ENCODE results near the gene CCSER2. TPM values are rescaled to one million over a fixed set of nuclear protein-coding genes. Genes with fewer than 3 reads are reported as not detected.

The CCSER2 gene
- total RNA-seq, 1 experiment from 2014 or later, result 23.1 TPM

DNA sequence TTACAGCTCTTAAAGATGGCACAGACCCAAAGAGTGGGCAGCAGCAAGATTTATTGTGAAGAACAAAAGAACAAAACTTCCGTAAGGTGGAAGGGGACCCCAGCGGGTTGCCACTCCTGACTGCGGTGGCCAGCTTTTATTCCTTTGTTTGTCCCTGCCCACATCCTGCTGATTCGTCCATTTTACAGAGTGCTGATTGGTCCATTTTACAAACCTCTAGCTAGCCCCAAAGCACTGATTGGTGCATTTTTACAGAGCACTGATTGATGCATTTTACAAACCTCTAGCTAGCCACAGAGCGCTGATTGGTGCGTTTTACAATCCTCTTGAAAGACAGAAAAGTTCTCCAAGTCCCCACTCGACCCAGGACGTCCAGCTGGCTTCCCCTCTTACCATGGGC is 16.8 kb upstream of the CCSER2 start:
- no peak overlapping the region for H3K27ac Mint-ChIP-seq (ENCODE audit: unreplicated experiment)
- no peak overlapping the region for H3K4me3 Mint-ChIP-seq (ENCODE audit: unreplicated experiment)
- peaks cover 7% of the 10 kb centered on the region for H3K4me1 Mint-ChIP-seq (ENCODE audit: low read depth, unreplicated experiment)
- H3K27me3 Mint-ChIP-seq (ENCODE audit: insufficient read depth, unreplicated experiment), result peaks cover 6% of the 10 kb centered on the region
- ChIA-PET CTCF (no interaction called here), POLR2A (no interaction called here)
- DNase-seq, result no peak
- Histone ChIP-seq H3K4me1 (no peaks in the 10 kb centered on the region), H3K27me3 (replicated peaks; ENCODE audit: control insufficient read depth, insufficient read depth, low read length) (no peaks in the 10 kb centered on the region), H3K36me3 (ENCODE audit: control insufficient read depth, insufficient read depth, low read length) (no peaks in the 10 kb centered on the region), H3K9me3 (no peaks in the 10 kb centered on the region), H3K4me3 (ENCODE audit: low read depth, low read length) (no peak overlapping the region)
- no peaks in the 10 kb centered on the region for H3K36me3 Mint-ChIP-seq (ENCODE audit: insufficient read depth, unreplicated experiment)
- H3K9me3 Mint-ChIP-seq (ENCODE audit: unreplicated experiment), result no peaks in the 10 kb centered on the region
- TF ChIP-seq, protein P1, sequence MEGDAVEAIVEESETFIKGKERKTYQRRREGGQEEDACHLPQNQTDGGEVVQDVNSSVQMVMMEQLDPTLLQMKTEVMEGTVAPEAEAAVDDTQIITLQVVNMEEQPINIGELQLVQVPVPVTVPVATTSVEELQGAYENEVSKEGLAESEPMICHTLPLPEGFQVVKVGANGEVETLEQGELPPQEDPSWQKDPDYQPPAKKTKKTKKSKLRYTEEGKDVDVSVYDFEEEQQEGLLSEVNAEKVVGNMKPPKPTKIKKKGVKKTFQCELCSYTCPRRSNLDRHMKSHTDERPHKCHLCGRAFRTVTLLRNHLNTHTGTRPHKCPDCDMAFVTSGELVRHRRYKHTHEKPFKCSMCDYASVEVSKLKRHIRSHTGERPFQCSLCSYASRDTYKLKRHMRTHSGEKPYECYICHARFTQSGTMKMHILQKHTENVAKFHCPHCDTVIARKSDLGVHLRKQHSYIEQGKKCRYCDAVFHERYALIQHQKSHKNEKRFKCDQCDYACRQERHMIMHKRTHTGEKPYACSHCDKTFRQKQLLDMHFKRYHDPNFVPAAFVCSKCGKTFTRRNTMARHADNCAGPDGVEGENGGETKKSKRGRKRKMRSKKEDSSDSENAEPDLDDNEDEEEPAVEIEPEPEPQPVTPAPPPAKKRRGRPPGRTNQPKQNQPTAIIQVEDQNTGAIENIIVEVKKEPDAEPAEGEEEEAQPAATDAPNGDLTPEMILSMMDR (IDR thresholded peaks at IDR 0.05; ENCODE audit: insufficient read depth in 1 of 2, low read depth in 1 of 2, low read length in 1 of 2, severe bottlenecking in 1 of 2, unreplicated experiment in 1 of 2), result no peak
- BruUV-seq (replicated peaks), result no TSS peak
- intact Hi-C loops (cut with micrococcal nuclease; ENCODE audit: unreplicated experiment), result no loop called here

DNA sequence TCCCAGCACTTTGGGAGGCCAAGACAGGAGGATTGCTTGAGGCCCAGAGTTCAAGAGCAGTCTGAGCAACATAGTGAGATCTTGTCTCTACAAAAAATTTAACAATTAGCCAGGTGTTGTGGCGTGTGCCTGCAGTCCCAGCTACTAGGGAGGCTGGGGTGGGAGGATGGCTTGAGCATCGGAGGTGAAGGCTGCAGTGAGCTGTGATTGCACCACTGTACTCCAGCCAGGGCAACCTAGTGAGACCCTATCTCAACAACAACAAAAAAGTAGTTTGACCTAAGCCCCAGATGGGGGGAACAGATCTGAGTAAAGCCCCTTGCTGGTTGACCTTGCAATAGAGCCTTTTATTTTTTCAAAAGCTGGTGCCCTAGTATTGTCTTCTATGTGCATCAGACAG is 15.6 kb upstream of the CCSER2 start:
- TF ChIP-seq, protein P1 (IDR thresholded peaks at IDR 0.05; ENCODE audit: insufficient read depth in 1 of 2, low read depth in 1 of 2, low read length in 1 of 2, severe bottlenecking in 1 of 2, unreplicated experiment in 1 of 2), result no peak
- BruUV-seq (replicated peaks), result no TSS peak
- no peak for DNase-seq
- no peaks in the 10 kb centered on the region for H3K36me3 ChIP-seq (ENCODE audit: control insufficient read depth, insufficient read depth, low read length)
- no peaks in the 10 kb centered on the region for H3K36me3 Mint-ChIP-seq (ENCODE audit: insufficient read depth, unreplicated experiment)
- H3K27ac Mint-ChIP-seq (ENCODE audit: unreplicated experiment), result no peak overlapping the region
- peaks cover 6% of the 10 kb centered on the region for H3K27me3 Mint-ChIP-seq (ENCODE audit: insufficient read depth, unreplicated experiment)
- H3K4me3 ChIP-seq (ENCODE audit: low read depth, low read length), result no peak overlapping the region
- ChIA-PET POLR2A (no interaction called here), CTCF (no interaction called here)
- no peaks in the 10 kb centered on the region for H3K9me3 Mint-ChIP-seq (ENCODE audit: unreplicated experiment)
- intact Hi-C loops (cut with micrococcal nuclease; ENCODE audit: unreplicated experiment), result no loop called here
- H3K27me3 ChIP-seq (replicated peaks; ENCODE audit: control insufficient read depth, insufficient read depth, low read length), result no peaks in the 10 kb centered on the region
- H3K9me3 ChIP-seq, result no peaks in the 10 kb centered on the region
- H3K4me1 Mint-ChIP-seq (ENCODE audit: low read depth, unreplicated experiment), result peaks cover 7% of the 10 kb centered on the region
- no peak overlapping the region for H3K4me3 Mint-ChIP-seq (ENCODE audit: unreplicated experiment)
- no peaks in the 10 kb centered on the region for H3K4me1 ChIP-seq

- Mint-ChIP-seq H3K27ac (ENCODE audit: unreplicated experiment) (peak overlapping the region; percentile 63), H3K9me3 (ENCODE audit: unreplicated experiment) (no peaks in the 10 kb centered on the region), H3K4me1 (ENCODE audit: low read depth, unreplicated experiment) (peaks cover 7% of the 10 kb centered on the region), H3K36me3 (ENCODE audit: insufficient read depth, unreplicated experiment) (no peaks in the 10 kb centered on the region), H3K27me3 (ENCODE audit: insufficient read depth, unreplicated experiment) (no peaks in the 10 kb centered on the region), H3K4me3 (ENCODE audit: unreplicated experiment) (no peak overlapping the region)
- no peak for DNase-seq
- TF ChIP-seq, protein P1 (IDR thresholded peaks at IDR 0.05; ENCODE audit: insufficient read depth in 1 of 2, low read depth in 1 of 2, low read length in 1 of 2, severe bottlenecking in 1 of 2, unreplicated experiment in 1 of 2), result no peak
- intact Hi-C loops (cut with micrococcal nuclease; ENCODE audit: unreplicated experiment), result no loop called here
- ChIA-PET CTCF (no interaction called here), POLR2A (no interaction called here)
- no TSS peak for BruUV-seq (replicated peaks)
- no peaks in the 10 kb centered on the region for H3K36me3 ChIP-seq (ENCODE audit: control insufficient read depth, insufficient read depth, low read length)
- no peaks in the 10 kb centered on the region for H3K4me1 ChIP-seq
- no peaks in the 10 kb centered on the region for H3K9me3 ChIP-seq
- no peaks in the 10 kb centered on the region for H3K27me3 ChIP-seq (replicated peaks; ENCODE audit: control insufficient read depth, insufficient read depth, low read length)
- H3K4me3 ChIP-seq (ENCODE audit: low read depth, low read length), result no peak overlapping the region
These were observed 14.1 kb upstream of the CCSER2 start for GRCh38 chr10:84314275-84314674.
